Stimulated activated CD4-positive, alpha-beta T cell treated with anti-CD3 and anti-CD28 coated beads, Interleukin-2, amount 100 ng/mL, for 48 hours (primary cell): ENCODE measurements around the gene CHRDL2.
"Not testable (repeated sequence)": the region's sequence is repeated elsewhere in the genome, so short reads cannot be mapped to it uniquely, and the experiment has no call there.

Experiments
- DNase-seq, 2 donors: peaks; one replicate each; pipeline ENCODE4 v3.0.0-alpha.2; 2020

Gene CHRDL2

GRCh38 chr11:74669211-74670160 lies 61.7 kb downstream of the CHRDL2 start:
- DNase-seq = no peak

DNA sequence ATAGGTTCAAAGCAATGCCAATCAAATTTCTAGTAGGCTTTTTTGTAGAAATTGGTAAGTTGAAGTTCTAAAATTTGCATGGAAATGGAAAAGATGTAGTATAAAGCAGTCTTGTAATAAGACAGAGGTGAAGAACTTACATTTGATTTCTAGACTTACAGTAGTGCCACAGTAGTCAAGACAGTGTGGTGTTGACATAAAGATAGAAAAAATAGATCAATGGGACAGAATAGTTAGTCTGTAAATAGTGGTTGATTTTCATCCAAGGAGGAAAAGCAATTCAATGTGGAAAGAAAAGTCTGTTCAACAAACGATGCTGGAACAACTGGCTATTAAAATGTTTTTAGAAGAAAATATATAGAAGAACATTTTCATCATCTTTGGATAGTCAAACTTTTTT lies 67.9 kb downstream of the CHRDL2 start:
- no peak for DNase-seq

GRCh38 chr11:74662487-74663103 lies 68.6 kb downstream of the CHRDL2 start:
- no peak for DNase-seq

GRCh38 chr11:74659124-74659523 lies 72.1 kb downstream of the CHRDL2 start:
- not testable (repeated sequence) for DNase-seq

- no peak for DNase-seq
Observed at GRCh38 chr11:74654976-74655375, 76.2 kb downstream of the CHRDL2 start.

- DNase-seq = no peak
Observed at GRCh38 chr11:74650498-74650897, 80.7 kb downstream of the CHRDL2 start.

- no peak for DNase-seq
Observed at GRCh38 chr11:74648894-74649293, 82.3 kb downstream of the CHRDL2 start.

GRCh38 chr11:74647831-74648230 lies 83.4 kb downstream of the CHRDL2 start:
- no peak for DNase-seq

GRCh38 chr11:74647404-74647803 lies 83.8 kb downstream of the CHRDL2 start:
- DNase-seq = no peak

- DNase-seq = no peak
Observed at GRCh38 chr11:74646954-74647353, 84.3 kb downstream of the CHRDL2 start.
